HG02588 (cell line): ENCODE data around the gene ACTL6B.

ENCODE experiments used
- ATAC-seq: cut with Tn5 transposase; IDR thresholded peaks from one replicate; pipeline ENCODE4 v1.9.1; 2021; ENCODE audit warnings: mild to moderate bottlenecking, moderate library complexity; ENCODE audit not compliant: unreplicated experiment

Gene ACTL6B

GRCh38 chr7:100602889-100603725 lies 53.1 kb downstream of the ACTL6B start:
- no peak for ATAC-seq

- ATAC-seq, result no peak
Observed at GRCh38 chr7:100600730-100601038, 55.6 kb downstream of the ACTL6B start.

DNA sequence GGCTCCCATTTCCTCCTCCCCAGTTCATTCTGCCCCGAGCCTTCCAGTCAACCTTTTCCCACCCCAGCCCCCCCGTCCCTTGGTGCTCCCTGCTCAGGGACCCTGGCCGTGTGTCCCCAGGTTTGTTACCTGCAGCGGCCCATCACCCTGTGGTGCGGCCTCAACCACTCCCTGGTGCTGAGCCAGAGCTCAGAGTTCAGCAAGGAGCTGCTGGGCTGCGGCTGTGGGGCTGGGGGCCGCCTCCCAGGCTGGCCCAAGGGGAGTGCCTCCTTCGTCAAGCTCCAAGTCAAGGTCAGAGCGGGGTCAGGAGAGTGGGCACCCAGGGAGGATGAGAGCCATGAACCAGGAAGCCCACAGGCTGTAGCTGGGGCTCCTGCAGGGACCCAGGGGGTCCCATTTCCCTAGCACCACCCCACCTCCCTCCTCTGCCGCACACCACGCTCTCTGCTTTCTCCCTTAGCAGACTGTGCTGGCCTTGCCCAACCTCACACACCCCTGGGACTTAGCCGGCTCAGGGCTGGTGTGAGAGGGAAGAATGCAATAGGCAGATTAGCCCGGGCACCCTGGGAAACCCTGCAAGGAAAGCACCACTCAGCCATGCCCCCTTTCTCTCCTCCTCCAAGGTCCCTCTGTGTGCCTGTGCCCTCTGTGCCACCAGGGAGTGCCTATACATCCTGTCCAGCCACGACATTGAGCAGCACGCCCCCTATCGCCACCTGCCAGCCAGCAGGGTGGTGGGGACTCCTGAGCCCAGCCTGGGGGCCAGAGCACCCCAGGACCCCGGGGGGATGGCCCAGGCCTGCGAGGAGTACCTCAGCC lies 56.1 kb downstream of the ACTL6B start:
- no peak for ATAC-seq

DNA sequence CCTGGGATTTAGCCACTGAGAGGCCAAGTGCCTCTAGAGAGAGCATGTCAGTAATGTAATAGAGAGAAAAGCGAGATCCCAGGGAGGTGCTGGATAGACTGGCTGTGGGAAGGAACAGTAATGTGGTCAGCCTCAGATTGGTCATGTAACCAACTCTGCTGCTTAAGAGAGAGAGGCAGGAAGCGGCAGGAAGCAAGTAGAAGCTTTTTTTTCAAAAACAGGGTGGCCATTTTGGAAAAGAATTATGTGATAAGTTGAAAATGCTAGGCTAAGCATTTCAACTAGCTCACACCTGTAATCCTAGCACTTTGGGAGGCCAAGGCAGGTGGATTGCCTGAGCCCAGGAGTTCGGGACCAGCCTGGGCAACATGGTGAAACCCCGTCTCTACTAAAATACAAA lies 57.8 kb downstream of the ACTL6B start:
- ATAC-seq, result no peak

DNA sequence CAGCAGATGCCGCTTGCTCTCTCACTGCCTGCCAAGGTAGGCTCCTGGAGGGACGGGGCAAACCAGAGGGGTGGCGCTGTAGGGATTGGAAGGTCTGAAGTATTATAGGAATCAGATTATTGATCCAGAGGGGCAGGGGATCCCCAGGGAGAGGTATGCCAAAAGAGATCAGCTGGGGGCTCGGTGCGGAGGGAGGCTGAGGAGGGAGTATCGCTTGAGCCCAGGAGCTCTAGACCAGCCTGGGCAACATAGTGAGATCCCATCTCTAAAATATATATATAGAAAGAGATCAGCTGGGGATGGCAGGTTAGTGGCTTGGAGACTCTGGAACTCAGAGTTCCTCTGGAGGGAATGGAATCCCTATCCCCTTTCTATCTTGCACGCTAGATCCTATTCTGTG lies 61.1 kb downstream of the ACTL6B start:
- ATAC-seq, result no peak
